Parathyroid adenoma (tissue), 2 donors: ENCODE data around the gene PLEKHA6.
A peak's percentile ranks its signal among the peaks of the same experiment; 100 is the strongest.

Experiments used
- H2AFZ ChIP-seq: fragments of 300-600 bp; sonication (generic); one replicate; pipeline ENCODE4 v1.7.0; 2017; ENCODE audit warnings: antibody characterized with exemption, mild to moderate bottlenecking
- H3K27ac ChIP-seq: fragments of 300-600 bp; sonication (generic); one replicate; pipeline ENCODE4 v1.7.0; 2017
- H3K27me3 ChIP-seq: fragments of 300-600 bp; sonication (generic); one replicate; pipeline ENCODE4 v1.7.0; 2017; ENCODE audit warnings: low read length; ENCODE audit not compliant: control insufficient read depth, insufficient read depth
- H3K36me3 ChIP-seq: fragments of 300-600 bp; sonication (generic); one replicate; pipeline ENCODE4 v1.7.0; 2017; ENCODE audit warnings: low read length; ENCODE audit not compliant: control insufficient read depth, insufficient read depth
- H3K4me1 ChIP-seq: fragments of 300-600 bp; sonication (generic); one replicate; pipeline ENCODE4 v1.7.0; 2017; ENCODE audit warnings: control low read depth
- H3K4me2 ChIP-seq: fragments of 300-600 bp; sonication (generic); one replicate; pipeline ENCODE4 v1.7.0; 2017; ENCODE audit warnings: low read length
- H3K4me3 ChIP-seq: fragments of 300-600 bp; sonication (generic); one replicate; pipeline ENCODE4 v1.7.0; 2017; ENCODE audit warnings: low read depth, low read length
- H3K79me2 ChIP-seq: fragments of 300-600 bp; sonication (generic); one replicate; pipeline ENCODE4 v1.7.0; 2017; ENCODE audit warnings: control low read depth
- H3K9ac ChIP-seq: fragments of 300-600 bp; sonication (generic); one replicate; pipeline ENCODE4 v1.7.0; 2017; ENCODE audit warnings: mild to moderate bottlenecking
- H3K9me3 ChIP-seq: fragments of 300-600 bp; sonication (generic); one replicate; pipeline ENCODE4 v1.7.0; 2017; ENCODE audit warnings: low read length; ENCODE audit not compliant: control insufficient read depth
- CTCF ChIP-seq: fragments of 300-600 bp; sonication (generic); IDR thresholded peaks from one replicate; pipeline ENCODE4 v1.7.0; 2017; ENCODE audit warnings: antibody characterized with exemption, mild to moderate bottlenecking
- donor health status: primary hyperparathyroidism.

Gene PLEKHA6

DNA sequence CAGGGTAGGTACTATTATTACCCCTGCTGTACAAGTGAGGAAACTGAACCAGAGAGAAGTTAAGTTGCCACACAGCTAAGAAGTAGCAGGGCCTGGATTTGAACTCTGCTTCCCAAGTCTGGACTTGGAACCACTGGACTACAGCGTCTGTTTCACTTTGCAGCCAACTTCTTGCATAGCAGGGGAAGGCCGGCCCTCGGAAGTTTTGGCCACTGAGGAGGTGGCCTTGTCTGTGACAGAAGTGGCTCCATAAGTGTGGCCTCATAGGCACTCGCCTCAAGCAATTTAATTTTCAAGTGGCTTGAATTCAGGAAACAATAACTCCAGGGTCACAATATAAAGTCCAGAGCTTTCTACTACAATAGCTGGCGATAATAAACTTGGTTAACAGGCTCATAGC is 41.4 kb downstream of the PLEKHA6 start:
- Histone ChIP-seq H3K9ac (no peak overlapping the region), H3K9me3 (no peaks in the 10 kb centered on the region), H3K27me3 (no peaks in the 10 kb centered on the region), H3K79me2 (no peaks in the 10 kb centered on the region), H2AFZ (no peak overlapping the region), H3K36me3 (no peaks in the 10 kb centered on the region), H3K4me1 (no peaks in the 10 kb centered on the region), H3K4me3 (no peak overlapping the region), H3K4me2 (no peak overlapping the region), H3K27ac (no peak overlapping the region)
- no peak for TF ChIP-seq CTCF

GRCh38 chr1:204317170-204317569 is 42.6 kb downstream of the PLEKHA6 start:
- Histone ChIP-seq H3K4me1 (no peaks in the 10 kb centered on the region), H3K9ac (no peak overlapping the region), H3K36me3 (no peaks in the 10 kb centered on the region), H3K9me3 (no peaks in the 10 kb centered on the region), H3K27me3 (no peaks in the 10 kb centered on the region), H3K27ac (no peak overlapping the region), H3K79me2 (no peaks in the 10 kb centered on the region), H3K4me2 (peak overlapping the region; percentile 21), H2AFZ (no peak overlapping the region), H3K4me3 (no peak overlapping the region)
- no peak for TF ChIP-seq CTCF

DNA sequence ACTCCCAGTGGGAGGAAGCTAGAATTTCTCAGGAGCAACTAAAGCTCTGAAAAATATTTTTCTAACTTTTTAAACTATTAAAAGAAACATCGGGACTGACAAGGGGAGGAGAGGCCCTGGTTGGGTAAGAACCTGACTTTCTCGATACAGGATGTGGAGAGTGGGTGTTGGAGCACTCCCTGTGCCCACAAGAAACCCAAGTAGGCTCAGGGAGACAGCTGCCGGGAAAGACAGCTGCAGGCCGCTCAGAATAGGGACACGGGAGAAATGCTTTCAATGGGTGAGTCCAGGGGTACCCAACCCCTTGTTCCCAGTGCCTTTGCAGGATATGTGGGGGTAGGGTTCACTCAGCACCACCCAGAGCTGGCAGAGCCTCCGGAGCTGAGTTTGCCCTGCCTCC is 43.6 kb downstream of the PLEKHA6 start:
- H3K4me3 ChIP-seq, result no peak overlapping the region
- no peak overlapping the region for H3K27ac ChIP-seq
- H3K27me3 ChIP-seq, result no peaks in the 10 kb centered on the region
- TF ChIP-seq CTCF, result no peak
- H3K4me1 ChIP-seq, result no peaks in the 10 kb centered on the region
- no peak overlapping the region for H3K4me2 ChIP-seq
- H2AFZ ChIP-seq, result no peak overlapping the region
- H3K79me2 ChIP-seq, result no peaks in the 10 kb centered on the region
- no peaks in the 10 kb centered on the region for H3K36me3 ChIP-seq
- H3K9me3 ChIP-seq, result no peaks in the 10 kb centered on the region
- H3K9ac ChIP-seq, result no peak overlapping the region

GRCh38 chr1:204314893-204315658 is 44.7 kb downstream of the PLEKHA6 start:
- H3K9ac ChIP-seq, result no peak overlapping the region
- H3K9me3 ChIP-seq, result no peaks in the 10 kb centered on the region
- H3K27me3 ChIP-seq, result no peaks in the 10 kb centered on the region
- H3K27ac ChIP-seq, result no peak overlapping the region
- H3K79me2 ChIP-seq, result no peaks in the 10 kb centered on the region
- no peak overlapping the region for H2AFZ ChIP-seq
- peak overlapping the region; percentile 18 for H3K4me2 ChIP-seq
- H3K4me1 ChIP-seq, result no peaks in the 10 kb centered on the region
- TF ChIP-seq CTCF, result no peak
- peak overlapping the region; percentile 27 for H3K4me3 ChIP-seq
- no peaks in the 10 kb centered on the region for H3K36me3 ChIP-seq
